LNCAP (cell line): ENCODE data around the gene STOM.

Source experiments
- TF ChIP-seq, protein P1 (sequence below): fragments of 450-650 bp; IDR thresholded peaks from 2 replicates; pipeline ENCODE4 v1.5.1; 2017; ENCODE audit warnings: mild to moderate bottlenecking

STOM gene

DNA sequence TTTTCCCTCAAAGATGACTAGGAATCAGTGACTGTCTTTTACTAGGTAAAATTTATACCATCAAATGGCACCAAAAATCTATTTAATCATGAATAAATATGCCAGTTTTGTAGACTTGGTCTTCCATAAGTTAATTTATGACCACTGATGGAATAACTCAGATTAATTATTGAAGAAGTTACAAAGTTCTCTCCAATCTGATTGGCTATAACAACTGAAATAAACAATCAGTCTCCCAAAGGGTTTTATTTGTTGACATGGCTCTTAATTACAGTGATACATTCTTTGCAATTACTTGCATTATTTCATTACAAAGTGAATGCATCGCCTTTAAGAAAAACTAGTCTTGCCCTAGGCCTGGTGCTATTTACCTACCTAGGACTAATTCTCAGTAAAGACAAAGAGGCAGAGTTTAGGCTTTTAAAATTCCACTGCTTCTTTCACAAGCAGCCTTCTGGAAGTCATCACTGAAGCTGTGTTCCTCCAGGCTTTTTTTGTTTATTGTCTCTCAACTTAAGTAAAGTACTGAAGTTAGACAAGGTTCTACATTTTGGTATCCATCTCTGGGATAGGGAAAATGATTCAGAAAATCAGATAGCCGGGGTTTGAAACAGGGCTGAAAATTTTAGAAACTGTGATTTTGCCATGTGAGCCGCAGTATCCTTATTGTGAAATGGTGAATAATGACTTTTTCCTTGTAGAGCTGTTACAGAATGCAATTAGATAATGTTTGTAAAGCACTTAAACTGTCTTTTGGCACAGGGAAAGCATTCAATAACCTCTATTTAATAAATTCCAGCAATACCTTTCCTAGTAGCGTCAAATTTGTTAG is 2.5 kb downstream of the STOM start:
- TF ChIP-seq, protein P1, sequence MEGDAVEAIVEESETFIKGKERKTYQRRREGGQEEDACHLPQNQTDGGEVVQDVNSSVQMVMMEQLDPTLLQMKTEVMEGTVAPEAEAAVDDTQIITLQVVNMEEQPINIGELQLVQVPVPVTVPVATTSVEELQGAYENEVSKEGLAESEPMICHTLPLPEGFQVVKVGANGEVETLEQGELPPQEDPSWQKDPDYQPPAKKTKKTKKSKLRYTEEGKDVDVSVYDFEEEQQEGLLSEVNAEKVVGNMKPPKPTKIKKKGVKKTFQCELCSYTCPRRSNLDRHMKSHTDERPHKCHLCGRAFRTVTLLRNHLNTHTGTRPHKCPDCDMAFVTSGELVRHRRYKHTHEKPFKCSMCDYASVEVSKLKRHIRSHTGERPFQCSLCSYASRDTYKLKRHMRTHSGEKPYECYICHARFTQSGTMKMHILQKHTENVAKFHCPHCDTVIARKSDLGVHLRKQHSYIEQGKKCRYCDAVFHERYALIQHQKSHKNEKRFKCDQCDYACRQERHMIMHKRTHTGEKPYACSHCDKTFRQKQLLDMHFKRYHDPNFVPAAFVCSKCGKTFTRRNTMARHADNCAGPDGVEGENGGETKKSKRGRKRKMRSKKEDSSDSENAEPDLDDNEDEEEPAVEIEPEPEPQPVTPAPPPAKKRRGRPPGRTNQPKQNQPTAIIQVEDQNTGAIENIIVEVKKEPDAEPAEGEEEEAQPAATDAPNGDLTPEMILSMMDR = no peak

DNA sequence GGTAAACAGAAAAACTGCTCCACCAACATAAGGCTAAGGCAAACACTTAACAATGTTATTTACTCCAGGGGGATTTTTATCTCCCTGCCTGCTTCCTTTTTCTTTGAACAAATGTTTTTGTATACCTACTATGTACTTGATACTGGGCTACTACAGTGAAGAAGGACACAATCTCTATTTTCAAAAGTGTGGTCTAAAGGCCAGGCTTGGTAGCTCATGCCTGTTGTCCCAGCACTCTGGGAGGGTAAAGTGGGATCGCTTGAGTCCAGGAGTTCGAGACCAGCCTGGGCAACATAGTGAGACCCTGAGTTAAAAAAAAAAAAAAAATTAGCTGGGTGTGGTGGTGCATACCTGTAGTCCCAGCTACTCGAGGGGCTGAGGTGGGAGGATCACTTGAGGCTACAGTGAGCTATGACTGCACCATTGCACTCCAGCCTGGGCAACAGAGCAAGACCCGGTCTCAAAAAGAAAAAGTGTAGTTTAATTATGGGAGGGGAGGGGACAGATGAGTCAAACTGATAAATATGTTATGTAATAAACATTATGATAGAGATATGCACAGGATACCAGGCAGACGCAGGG is 3.3 kb downstream of the STOM start:
- TF ChIP-seq, protein P1 = no peak

DNA sequence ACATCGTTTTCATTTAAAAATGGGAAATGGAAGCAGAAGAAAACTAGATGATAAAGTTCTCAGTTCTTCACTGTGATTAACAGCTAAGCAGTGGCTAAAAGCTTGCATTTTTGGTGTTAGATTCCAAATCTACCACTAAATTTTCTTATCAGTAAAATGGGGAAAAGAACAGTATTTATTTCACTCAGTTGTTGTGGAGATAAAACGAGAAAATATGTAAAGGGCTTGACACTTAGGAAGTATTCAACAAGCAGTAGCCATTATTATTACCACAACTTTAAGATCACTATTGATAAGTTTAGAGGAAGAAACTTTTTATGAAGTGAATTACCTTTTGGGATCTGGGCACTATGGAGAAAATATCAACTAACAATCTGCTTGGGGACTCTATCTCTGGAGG is 4.5 kb downstream of the STOM start:
- TF ChIP-seq, protein P1 = no peak

DNA sequence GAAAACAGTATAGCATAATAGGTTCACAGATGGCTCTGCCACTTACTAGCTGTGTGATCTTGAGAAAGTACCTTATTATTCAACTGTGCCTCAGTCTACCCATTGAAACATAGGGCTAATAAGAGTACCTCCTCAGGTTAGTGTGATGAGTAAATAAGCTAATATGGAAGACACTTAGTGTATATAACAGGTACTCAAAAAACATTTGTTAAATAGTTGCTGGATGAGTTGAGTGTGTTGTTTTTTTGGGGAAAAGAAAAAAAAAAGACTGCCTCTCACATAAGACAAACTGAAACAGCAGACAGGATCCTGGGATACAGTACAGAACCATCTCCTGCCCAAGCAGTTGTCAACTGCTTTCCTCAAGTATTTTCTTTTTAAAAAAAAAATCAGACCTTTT is 5.2 kb downstream of the STOM start:
- TF ChIP-seq, protein P1 = no peak

DNA sequence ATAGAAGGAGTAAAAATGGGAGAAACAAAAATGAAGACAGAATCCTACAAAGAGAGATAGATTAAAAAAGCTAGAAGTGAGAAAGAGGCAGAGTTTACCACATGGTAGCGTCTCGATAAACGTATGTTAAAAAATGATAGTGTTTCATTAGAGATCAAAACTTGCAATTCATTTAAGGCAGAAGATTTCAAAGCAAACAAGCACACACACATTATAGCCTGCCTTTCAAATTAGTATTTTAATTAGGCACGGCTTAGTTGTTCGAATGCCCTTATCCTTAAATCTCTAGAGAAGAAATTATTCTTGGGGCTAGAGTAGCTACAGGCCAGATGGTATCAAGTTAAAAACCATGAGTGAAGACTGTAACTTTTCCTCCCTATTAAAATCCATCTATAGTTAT is 6.0 kb downstream of the STOM start:
- TF ChIP-seq, protein P1 = no peak

DNA sequence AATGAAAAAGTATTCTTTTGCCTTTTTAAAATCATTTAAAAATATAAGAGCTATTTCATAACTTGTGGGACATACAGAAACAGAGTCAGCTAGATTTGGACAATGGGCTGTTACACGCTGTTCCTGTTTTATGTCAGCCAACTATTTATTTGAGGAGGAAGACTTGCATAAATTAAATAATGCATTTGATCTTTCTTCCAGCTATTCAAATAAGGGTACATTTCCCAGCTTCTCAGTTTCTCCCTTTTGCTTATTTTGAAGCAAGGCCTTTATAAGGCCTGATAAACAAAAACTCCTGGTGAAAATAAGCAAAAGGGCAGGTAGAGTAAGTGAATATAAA is 6.5 kb downstream of the STOM start:
- TF ChIP-seq, protein P1 = no peak

DNA sequence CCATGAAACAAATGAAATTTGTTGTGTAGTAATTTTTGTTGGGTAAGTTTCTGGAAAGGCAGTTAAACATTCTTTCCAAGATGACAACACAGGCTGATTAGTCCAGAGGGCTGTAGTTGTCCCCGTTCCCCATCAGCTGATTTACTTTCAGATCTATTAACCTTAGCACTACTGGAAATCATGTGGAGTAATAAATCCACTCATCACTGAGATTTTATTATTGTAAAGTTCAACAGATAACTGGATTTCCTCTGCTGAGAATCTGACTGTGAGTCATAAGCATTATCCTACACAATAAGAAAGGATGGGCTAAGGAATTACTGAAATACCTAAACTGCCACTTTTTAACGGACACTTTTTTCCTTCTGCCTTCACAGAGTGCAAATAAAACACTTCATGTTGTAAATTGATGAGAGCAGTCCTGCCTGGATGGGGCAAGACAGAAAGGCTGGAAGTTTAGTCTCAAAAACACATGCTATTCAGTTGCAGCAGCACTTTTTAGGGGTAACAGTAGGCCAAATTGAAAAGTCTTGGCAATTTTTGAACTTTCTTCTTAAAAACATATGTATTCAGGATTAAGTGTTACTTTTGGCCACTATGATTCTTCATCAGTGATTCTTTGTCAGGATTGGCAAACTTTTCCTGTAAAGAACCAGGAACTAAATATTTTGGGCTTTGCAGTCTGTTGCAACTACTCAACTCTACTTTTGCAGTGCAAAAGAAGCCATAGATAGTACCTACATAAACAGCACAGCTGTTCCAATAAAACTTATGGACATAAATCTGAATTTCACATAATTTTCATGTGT is 7.0 kb downstream of the STOM start:
- TF ChIP-seq, protein P1 = no peak
